B cell (primary cell): Measurements from ENCODE around the gene GOLT1B. TPM values are rescaled to one million over a fixed set of nuclear protein-coding genes. Genes with fewer than 3 reads are reported as not detected.

Experiments used
- ATAC-seq: fragments of 200-7000 bp; cut with Tn5 transposase; one replicate; pipeline ENCODE4 v1.10.0; 2021; ENCODE audit warnings: low read depth, mild to moderate bottlenecking, moderate number of reproducible peaks, moderate library complexity
- CTCF ChIA-PET: fragments of 350-600 bp; sonication (Branson Sonifier 250); formaldehyde crosslinking; loops from one replicate; lab custom pipeline; 2021; ENCODE audit warnings: antibody characterized with exemption, inconsistent platforms; lab: Charles Lee
- POLR2A ChIA-PET: fragments of 350-600 bp; sonication (Branson Sonifier 250); formaldehyde crosslinking; loops from one replicate; lab custom pipeline; 2021; ENCODE audit warnings: antibody characterized with exemption; lab: Charles Lee
- DNase-seq: peaks from one replicate; pipeline ENCODE4 v3.0.0; 2013
- H2AFZ ChIP-seq: 2 replicates; pipeline ENCODE4 v1.6.1; 2012; ENCODE audit warnings: mild to moderate bottlenecking, low read depth, low read length; ENCODE audit not compliant: insufficient read depth, poor library complexity, severe bottlenecking
- H3K27ac ChIP-seq, 2 donors: 1 replicate in 1 of 2; 2 replicates in 1 of 2; pipeline ENCODE4 v1.5.1; 2012 to 2013; ENCODE audit warnings: low read length in 2 of 2, mild to moderate bottlenecking in 2 of 2, moderate library complexity in 1 of 2
- H3K27me3 ChIP-seq, 4 experiments: fragments of 200-600 bp in 1 of 4; sonication (generic) in 1 of 4; replicated peaks in 1 of 4; 1 replicate in 2 of 4; 2 replicates in 2 of 4; pipeline versions ENCODE4 v1.6.1 to v1.7.0; 2013 to 2016; ENCODE audit warnings: low read length in 3 of 4, mild to moderate bottlenecking in 2 of 4, mixed read lengths in 1 of 4, moderate library complexity in 1 of 4; ENCODE audit not compliant: insufficient read depth in 4 of 4, control insufficient read depth in 3 of 4; ENCODE audit errors: control extremely low read depth in 1 of 4
- H3K36me3 ChIP-seq, 2 experiments: replicated peaks in 1 of 2; 1 replicate in 1 of 2; 2 replicates in 1 of 2; pipeline versions ENCODE4 v1.6.1 to v1.7.1; 2013; ENCODE audit warnings: low read length in 1 of 2; ENCODE audit not compliant: insufficient read depth in 2 of 2, control insufficient read depth in 1 of 2; ENCODE audit errors: control extremely low read depth in 1 of 2, extremely low read depth in 1 of 2
- H3K4me1 ChIP-seq, 2 donors: fragments of 200-600 bp in 1 of 2; sonication (generic) in 1 of 2; 1 replicate in 1 of 2; 2 replicates in 1 of 2; pipeline versions ENCODE4 v1.5.1 to v1.6.1; 2013 to 2017; ENCODE audit warnings: low read length in 2 of 2; ENCODE audit not compliant: control insufficient read depth in 2 of 2, insufficient read depth in 2 of 2
- H3K4me2 ChIP-seq: replicated peaks from 2 replicates; pipeline ENCODE3; 2012; ENCODE audit warnings: mild to moderate bottlenecking, low read depth, low read length; ENCODE audit not compliant: poor library complexity, severe bottlenecking
- H3K4me3 ChIP-seq, 5 experiments: fragments of 200-600 bp in 1 of 5; sonication (generic) in 1 of 5; 1 replicate in 3 of 5; 2 replicates in 2 of 5; pipeline versions ENCODE4 v1.5.1 to v1.7.0; 2011 to 2016; ENCODE audit warnings: low read length in 4 of 5, mild to moderate bottlenecking in 4 of 5, low read depth in 2 of 5, control low read depth in 1 of 5, moderate library complexity in 1 of 5; ENCODE audit not compliant: insufficient read depth in 1 of 5; ENCODE audit errors: control extremely low read depth in 1 of 5, extremely low read depth in 1 of 5
- H3K79me2 ChIP-seq: fragments of 200-600 bp; sonication (generic); one replicate; pipeline ENCODE4 v1.6.0; 2016; ENCODE audit warnings: low read length; ENCODE audit not compliant: control insufficient read depth, insufficient read depth
- H3K9ac ChIP-seq: fragments of 200-600 bp; sonication (generic); 2 replicates; pipeline ENCODE4 v1.6.1; 2017; ENCODE audit warnings: mild to moderate bottlenecking, low read length, moderate library complexity
- H3K9me3 ChIP-seq, 3 donors: one replicate each; pipeline versions ENCODE4 v1.6.1 to v1.7.1; 2013; ENCODE audit warnings: low read length in 2 of 3; ENCODE audit not compliant: control insufficient read depth in 2 of 3, insufficient read depth in 1 of 3; ENCODE audit errors: control extremely low read depth in 1 of 3
- H4K20me1 ChIP-seq: 2 replicates; pipeline ENCODE4 v1.6.0; 2012; ENCODE audit warnings: mild to moderate bottlenecking, low read length; ENCODE audit not compliant: insufficient read depth, control insufficient read depth, poor library complexity, severe bottlenecking
- H3K27ac Mint-ChIP-seq: one replicate; pipeline ENCODE4 v1.8.0; 2021; ENCODE audit warnings: mixed read lengths
- H3K27me3 Mint-ChIP-seq: one replicate; pipeline ENCODE4 v1.8.0; 2021; ENCODE audit warnings: mixed read lengths
- H3K4me1 Mint-ChIP-seq: one replicate; pipeline ENCODE4 v1.8.0; 2021; ENCODE audit warnings: mixed read lengths
- H3K4me3 Mint-ChIP-seq: one replicate; pipeline ENCODE4 v1.8.0; 2021; ENCODE audit warnings: mixed read lengths
- H3K9me3 Mint-ChIP-seq: one replicate; pipeline ENCODE4 v1.8.0; 2022; ENCODE audit warnings: mixed read lengths; ENCODE audit not compliant: insufficient read depth
- EZH2 ChIP-seq: IDR thresholded peaks from 2 replicates; pipeline ENCODE4 v1.6.1; 2012; ENCODE audit warnings: borderline replicate concordance, low read depth, mild to moderate bottlenecking, moderate library complexity, low read length; ENCODE audit not compliant: insufficient read depth, poor library complexity, severe bottlenecking
- WGBS: methylation state at CpG from one replicate; pipeline ENCODE4 v1.1.5; 2013; ENCODE audit warnings: missing lambda C conversion rate; ENCODE audit not compliant: insufficient coverage; 5-methylcytosine and 5-hydroxymethylcytosine counted together
- intact Hi-C: fragments of 100-400 bp; cut with micrococcal nuclease; formaldehyde crosslinking; loops from one replicate; pipeline ENCODE4 v1.10.0; 2022
- polyA plus RNA-seq: library from polyadenylated mRNA; depleted of rRNA; stranded (reverse); fragments of >200 nt; gene quantifications from 2 replicates; pipeline ENCODE4 v1.2.3, GENCODE V29; 2012
- total RNA-seq, 2 donors: library from RNA; stranded (reverse); fragments of 120-200 nt in 1 of 2; gene quantifications; 1 replicate in 1 of 2; 2 replicates in 1 of 2; pipeline versions ENCODE4 v1.2.3 to v1.2.4, GENCODE V29; 2013 to 2022
- TF ChIP-seq, protein P1 (sequence below): fragments of 200-600 bp; IDR thresholded peaks from one replicate; pipeline ENCODE4 v1.8.0; 2022; ENCODE audit warnings: antibody characterized with exemption, mild to moderate bottlenecking

Gene GOLT1B
- total and polyA plus RNA-seq, 2 donors (not counting 1 experiment from before 2014, with no cell fraction given): 8.2 to 25.1 TPM

GRCh38 chr12:21523148-21523547 lies 21.6 kb downstream of the GOLT1B start:
- POLR2A ChIA-PET: no interaction called here
- no peak for ATAC-seq
- peaks cover 9% of the 10 kb centered on the region for H3K9me3 Mint-ChIP-seq

DNA sequence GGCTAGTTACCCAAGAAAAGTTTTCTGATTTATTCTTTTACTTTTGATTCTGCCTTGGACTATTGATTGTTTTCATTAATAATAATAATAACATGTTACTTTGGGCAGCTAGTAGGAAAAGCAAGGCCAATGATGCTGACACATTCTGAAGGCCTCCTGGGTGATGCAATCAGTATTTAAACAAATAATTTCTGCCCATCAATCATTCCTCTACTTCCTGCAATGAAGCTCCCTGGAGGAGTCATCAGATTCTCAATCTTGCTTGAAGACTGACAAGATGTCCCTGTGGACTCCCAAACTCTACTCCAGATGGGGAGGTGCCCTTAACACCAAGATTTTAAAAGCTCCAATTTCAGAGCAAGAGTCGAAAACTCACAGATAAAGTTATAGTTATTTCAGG lies 24.5 kb downstream of the GOLT1B start, which contains the start of gene SPX:
TSS of gene SPX (plus strand) at position 244 of the 400 bp plus-strand sequence. CDS start 177 bp downstream, outside the sequence.
- Histone ChIP-seq H3K79me2 (no peaks in the 10 kb centered on the region), H3K4me1 (peaks cover 6 to 9% of the 10 kb centered on the region in 2 donors), H3K4me3 (peak within 1 kb of the TSS in 3 of 5 experiments; percentile 38 to 70 (median 62)), H3K27me3 (peaks cover 0 to 10% (median 4%) of the 10 kb centered on the region in 4 experiments), H4K20me1 (no peaks in the 10 kb centered on the region), H3K4me2 (peak within 1 kb of the TSS; percentile 88), H3K27ac (no peak within 1 kb of the TSS), H3K9ac (peak within 1 kb of the TSS; percentile 70), H2AFZ (peak within 1 kb of the TSS; percentile 95), H3K9me3 (peaks cover 0 to 2% (median 0%) of the 10 kb centered on the region in 3 donors), H3K36me3 (no peaks in the 10 kb centered on the region)
- ChIA-PET CTCF (no interaction called here), POLR2A (no interaction called here)
- DNase-seq (no peak), ATAC-seq (no peak)
- H3K4me1 Mint-ChIP-seq: peaks cover 12% of the 10 kb centered on the region
- intact Hi-C loops: loop anchor here (2.0 to 5.0 kb wide), 2 partner anchors 25 to 131 kb away; partner anchors contain the start of genes GOLT1B, LDHB and RECQL
- TF ChIP-seq, protein P1, sequence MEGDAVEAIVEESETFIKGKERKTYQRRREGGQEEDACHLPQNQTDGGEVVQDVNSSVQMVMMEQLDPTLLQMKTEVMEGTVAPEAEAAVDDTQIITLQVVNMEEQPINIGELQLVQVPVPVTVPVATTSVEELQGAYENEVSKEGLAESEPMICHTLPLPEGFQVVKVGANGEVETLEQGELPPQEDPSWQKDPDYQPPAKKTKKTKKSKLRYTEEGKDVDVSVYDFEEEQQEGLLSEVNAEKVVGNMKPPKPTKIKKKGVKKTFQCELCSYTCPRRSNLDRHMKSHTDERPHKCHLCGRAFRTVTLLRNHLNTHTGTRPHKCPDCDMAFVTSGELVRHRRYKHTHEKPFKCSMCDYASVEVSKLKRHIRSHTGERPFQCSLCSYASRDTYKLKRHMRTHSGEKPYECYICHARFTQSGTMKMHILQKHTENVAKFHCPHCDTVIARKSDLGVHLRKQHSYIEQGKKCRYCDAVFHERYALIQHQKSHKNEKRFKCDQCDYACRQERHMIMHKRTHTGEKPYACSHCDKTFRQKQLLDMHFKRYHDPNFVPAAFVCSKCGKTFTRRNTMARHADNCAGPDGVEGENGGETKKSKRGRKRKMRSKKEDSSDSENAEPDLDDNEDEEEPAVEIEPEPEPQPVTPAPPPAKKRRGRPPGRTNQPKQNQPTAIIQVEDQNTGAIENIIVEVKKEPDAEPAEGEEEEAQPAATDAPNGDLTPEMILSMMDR: no peak
- peak within 1 kb of the TSS; percentile 2 for H3K27ac Mint-ChIP-seq
- peaks cover 15% of the 10 kb centered on the region for H3K27me3 Mint-ChIP-seq
- WGBS: no CpG with 5 or more reads among the region's 1 CpG
- H3K4me3 Mint-ChIP-seq: peak within 1 kb of the TSS; percentile 71
- H3K9me3 Mint-ChIP-seq: peaks cover 9% of the 10 kb centered on the region

More at GRCh38 chr12:21523148-21523547, 21.6 kb downstream of the GOLT1B start:
- intact Hi-C loops: no loop called here
- TF ChIP-seq EZH2: no peak
- TF ChIP-seq, protein P1: no peak
- Histone ChIP-seq H3K4me2 (no peak overlapping the region), H3K79me2 (no peaks in the 10 kb centered on the region), H3K36me3 (no peaks in the 10 kb centered on the region), H2AFZ (no peak overlapping the region), H3K9me3 (peaks cover 0 to 2% (median 0%) of the 10 kb centered on the region in 3 donors), H3K4me1 (peaks cover 4 to 6% of the 10 kb centered on the region in 2 donors), H3K9ac (no peak overlapping the region), H3K4me3 (no peak overlapping the region), H3K27me3 (peaks cover 0 to 10% (median 0%) of the 10 kb centered on the region in 4 experiments), H3K27ac (no peak overlapping the region), H4K20me1 (no peaks in the 10 kb centered on the region)
- CTCF ChIA-PET: no interaction called here
- H3K27ac Mint-ChIP-seq: no peak overlapping the region
- DNase-seq: no peak
- H3K27me3 Mint-ChIP-seq: no peaks in the 10 kb centered on the region
- peaks cover 7% of the 10 kb centered on the region for H3K4me1 Mint-ChIP-seq
- H3K4me3 Mint-ChIP-seq: no peak overlapping the region
